GM12878 (cell line): ENCODE measurements around the gene EDC3. TPM values are rescaled to one million over a fixed set of nuclear protein-coding genes. Genes with fewer than 3 reads are reported as not detected.

Source experiments
- ATAC-seq: fragments of 200-7000 bp; cut with Tn5 transposase; 3 replicates; pipeline ENCODE4 v1.9.1; 2020; ENCODE audit warnings: mild to moderate bottlenecking, moderate library complexity
- BruUV-seq: library from RNA; stranded (reverse); fragments of 400-500 nt; replicated peaks from 2 replicates; lab custom pipeline; 2021; lab: Mats Ljungman, UMichigan
- CTCF ChIA-PET: fragments of 300-600 bp; sonication (Branson Sonifier 250); formaldehyde crosslinking; extraction: SDS; loops from one replicate; lab custom pipeline; 2021; ENCODE audit warnings: inconsistent platforms; lab: Yijun Ruan, JAX
- POLR2A ChIA-PET: fragments of 350-600 bp; formaldehyde crosslinking; extraction: SDS; loops from one replicate; lab custom pipeline; 2021; ENCODE audit warnings: inconsistent platforms; lab: Charles Lee
- RAD21 ChIA-PET: fragments of 300-600 bp; sonication (Branson Sonifier 250); formaldehyde crosslinking; loops from one replicate; lab custom pipeline; 2023; ENCODE audit warnings: antibody characterized with exemption; ENCODE audit not compliant: unreplicated experiment; lab: Charles Lee
- SMC1A ChIA-PET: fragments of 300-600 bp; sonication (Branson Sonifier 250); formaldehyde crosslinking; loops from one replicate; lab custom pipeline; 2023; ENCODE audit not compliant: unreplicated experiment, uncharacterized antibody; lab: Charles Lee
- DNase-seq: peaks from one replicate; pipeline ENCODE4 v3.0.0-alpha.2; 2011; ENCODE audit warnings: low read depth, low spot score
- FAIRE-seq: peaks from 3 replicates; lab custom pipeline; 2011; peaks lifted over from hg19 to GRCh38; lab: Jason Lieb, UNC
- H2AFZ ChIP-seq: 2 replicates; pipeline ENCODE4 v1.6.0; 2011; ENCODE audit warnings: low read depth, low read length, control low read depth; ENCODE audit not compliant: control insufficient read depth
- H3K27ac ChIP-seq: 2 replicates; pipeline ENCODE4 v1.5.1; 2011; ENCODE audit warnings: control low read depth; ENCODE audit not compliant: control insufficient read depth, insufficient read depth
- H3K27me3 ChIP-seq, 2 experiments: replicated peaks in 1 of 2; 2 replicates each; pipeline versions ENCODE4 v1.6.0 to v1.6.1; 2011; ENCODE audit warnings: low read length in 1 of 2; ENCODE audit not compliant: control insufficient read depth in 2 of 2, insufficient read depth in 2 of 2
- H3K36me3 ChIP-seq, 2 experiments: 2 replicates each; pipeline ENCODE4 v1.5.1; 2011; ENCODE audit warnings: low read length in 1 of 2; ENCODE audit not compliant: control insufficient read depth in 2 of 2, insufficient read depth in 2 of 2
- H3K4me1 ChIP-seq: 2 replicates; pipeline ENCODE4 v1.6.1; 2011; ENCODE audit warnings: mild to moderate bottlenecking, low read length, moderate library complexity, mixed read lengths; ENCODE audit not compliant: control insufficient read depth, insufficient read depth
- H3K4me2 ChIP-seq: 2 replicates; pipeline ENCODE4 v1.6.0; 2011; ENCODE audit warnings: control low read depth; ENCODE audit not compliant: control insufficient read depth, insufficient read depth
- H3K4me3 ChIP-seq: fragments of 200-600 bp; sonication (generic); 2 replicates; pipeline ENCODE4 v1.5.1; 2016
- H3K79me2 ChIP-seq: 2 replicates; pipeline ENCODE4 v1.6.0; 2011; ENCODE audit warnings: low read length; ENCODE audit not compliant: control insufficient read depth, insufficient read depth
- H3K9ac ChIP-seq: 2 replicates; pipeline ENCODE4 v1.8.0; 2011; ENCODE audit warnings: low read length, control low read depth, mixed read lengths; ENCODE audit not compliant: control insufficient read depth, insufficient read depth
- H3K9me3 ChIP-seq: replicated peaks from 3 replicates; pipeline ENCODE4 v1.5.1; 2011; ENCODE audit warnings: mild to moderate bottlenecking, low read length; ENCODE audit not compliant: control insufficient read depth, insufficient read depth
- H4K20me1 ChIP-seq: 2 replicates; pipeline ENCODE4 v1.6.0; 2011; ENCODE audit not compliant: control insufficient read depth, insufficient read depth
- CBX3 ChIP-seq: fragments of 200-600 bp; sonication (generic); IDR thresholded peaks from 2 replicates; pipeline ENCODE4 v1.6.1; 2016; ENCODE audit warnings: low read depth, borderline replicate concordance
- FOXK2 ChIP-seq: fragments of 450-650 bp; IDR thresholded peaks from 2 replicates; pipeline ENCODE4 v1.6.1; 2017; ENCODE audit warnings: mild to moderate bottlenecking, moderate library complexity
- IRF4 ChIP-seq: IDR thresholded peaks from 2 replicates; pipeline ENCODE4 v1.6.1; 2011; ENCODE audit warnings: low read depth, low read length
- JUND ChIP-seq: IDR thresholded peaks from 2 replicates; pipeline ENCODE4 v1.6.1; 2012; ENCODE audit warnings: low read depth, mild to moderate bottlenecking, low read length, improper control_type of control experiment, moderate library complexity
- MYC ChIP-seq: IDR thresholded peaks from 2 replicates; pipeline ENCODE4 v1.6.1; 2011; ENCODE audit warnings: mild to moderate bottlenecking, low read length, moderate library complexity, inconsistent platforms; ENCODE audit not compliant: insufficient read depth, insufficient replicate concordance, insufficient read length, severe bottlenecking
- RELA ChIP-seq: fragments of 450-650 bp; IDR thresholded peaks from 2 replicates; pipeline ENCODE4 v1.8.0; 2014; ENCODE audit warnings: borderline replicate concordance; ENCODE audit not compliant: partially characterized antibody
- WGBS: methylation state at CpG from one replicate; pipeline ENCODE4 v1.1.6; 2016; ENCODE audit warnings: low lambda C conversion rate; ENCODE audit not compliant: insufficient replicate concordance, insufficient coverage; ENCODE audit errors: missing lambda C conversion rate; 5-methylcytosine and 5-hydroxymethylcytosine counted together
- in situ Hi-C: fragments of 300-500 bp; cut with MboI; formaldehyde crosslinking; loops from 9 replicates; pipeline ENCODE4 v1.14.3; 2018; ENCODE audit warnings: mixed read lengths
- intact Hi-C: fragments of 100-400 bp; cut with micrococcal nuclease; formaldehyde crosslinking; loops from one replicate; pipeline ENCODE4 v1.14.2; 2022; ENCODE audit not compliant: unreplicated experiment
- polyA plus RNA-seq, 11 experiments: library from polyadenylated mRNA; depleted of rRNA in 4 of 11; unstranded in 6 of 11; stranded (reverse) in 5 of 11; fragments of >200 nt; fragmentation: Nextera tagmentation in 4 of 11; fragmentation: Illumina TruSeq in 1 of 11; extraction: Ambion mirVana in 4 of 11; extraction: Trizol in 1 of 11; gene quantifications; 1 replicate in 1 of 11; 2 replicates in 10 of 11; pipeline versions ENCODE4 v1.2.1 to v1.2.3, GENCODE V29; 2011 to 2016; ENCODE audit warnings: inconsistent platforms in 2 of 11, missing spikeins in 2 of 11, low read depth in 1 of 11
- total RNA-seq, 4 experiments: library from RNA; depleted of rRNA in 3 of 4; stranded (reverse); fragments of >200 nt in 3 of 4; fragmentation: Illumina TruSeq in 1 of 4; extraction: Trizol in 1 of 4; gene quantifications; 2 replicates each; pipeline versions ENCODE4 v1.2.1 to v1.2.3, GENCODE V29; 2013 to 2021
- TF ChIP-seq, protein P1 (sequence below): fragments of 450-650 bp; IDR thresholded peaks from 2 replicates; pipeline ENCODE4 v1.6.1; 2017; ENCODE audit warnings: antibody characterized with exemption, mild to moderate bottlenecking, moderate library complexity
- TF ChIP-seq, protein P2 (sequence below): IDR thresholded peaks from 2 replicates; pipeline ENCODE4 v1.6.1; 2011; ENCODE audit warnings: low read depth, low read length, improper control_type of control experiment, borderline replicate concordance
- TF ChIP-seq, protein P3 (sequence below): fragments of 450-650 bp; IDR thresholded peaks from 2 replicates; pipeline ENCODE4 v1.6.1; 2017; ENCODE audit warnings: low read depth, mild to moderate bottlenecking, moderate library complexity
- TF ChIP-seq, protein P4 (sequence below): fragments of 450-650 bp; IDR thresholded peaks from 2 replicates; pipeline ENCODE4 v1.6.1; 2016; ENCODE audit warnings: mild to moderate bottlenecking
- TF ChIP-seq, protein P5 (sequence below): fragments of 450-650 bp; formaldehyde crosslinking; IDR thresholded peaks from 2 replicates; pipeline ENCODE4 v1.4.0; 2020; ENCODE audit warnings: mild to moderate bottlenecking, moderate library complexity

Gene EDC3
- total and polyA plus RNA-seq, 10 of the 15 experiments (the other 5 are each of a cell fraction or from before 2014, with no cell fraction given) = 11.8 to 48.4 (median 35.3) TPM

DNA sequence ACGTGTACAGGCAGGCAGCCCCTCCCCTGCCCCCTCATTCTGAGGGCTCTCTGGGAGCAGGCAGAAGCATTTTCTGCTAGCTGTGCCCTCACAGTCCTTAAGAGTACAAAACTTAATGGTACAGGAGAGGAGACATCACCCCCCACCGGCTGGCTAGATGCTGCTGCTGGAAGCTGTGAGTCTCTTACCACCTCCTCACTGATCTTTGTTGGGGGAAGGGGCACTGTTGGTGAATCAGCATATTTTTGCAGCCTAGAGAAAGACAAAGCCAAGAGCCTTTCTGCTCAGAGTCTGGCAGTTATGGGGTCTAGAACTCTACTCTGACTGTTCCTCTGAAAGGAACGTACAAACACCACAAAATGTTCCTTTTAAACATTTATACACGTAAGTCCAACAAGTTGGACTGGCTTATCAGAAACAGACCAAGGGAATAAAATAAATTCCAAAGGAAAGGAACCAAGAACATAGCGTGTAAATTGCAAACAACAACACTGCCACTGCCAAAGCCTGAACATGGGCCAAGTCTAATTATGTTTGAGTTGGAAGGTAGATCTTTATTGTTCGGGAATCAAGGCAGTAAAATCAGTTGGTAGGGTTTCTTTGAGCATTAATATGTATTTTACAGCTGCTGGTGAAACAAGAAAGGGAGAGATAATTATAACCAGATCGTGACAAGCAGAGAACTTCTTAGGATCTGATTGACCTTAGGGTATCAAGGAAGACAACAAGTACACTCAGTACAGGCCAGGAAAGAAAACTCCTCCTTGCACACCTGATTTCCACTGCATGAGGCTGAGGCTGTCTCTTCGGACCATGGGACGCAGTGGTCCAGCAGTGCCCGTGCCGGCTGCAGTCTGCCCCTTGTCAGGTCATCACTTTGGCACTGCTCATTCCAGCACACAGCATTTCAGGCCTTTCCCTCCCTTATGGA, 52.8 kb downstream of the EDC3 start:
- H3K36me3 ChIP-seq = peaks cover 4 to 24% of the 10 kb centered on the region in 2 experiments
- ATAC-seq (no peak), FAIRE-seq (no peak), DNase-seq (no peak)
- WGBS = 94% methylated on average over 11 of the region's 11 CpGs
- no peak overlapping the region for H3K9ac ChIP-seq
- H3K79me2 ChIP-seq = no peaks in the 10 kb centered on the region
- in situ Hi-C loops = no loop called here
- no peaks in the 10 kb centered on the region for H3K4me1 ChIP-seq
- H3K9me3 ChIP-seq = no peaks in the 10 kb centered on the region
- SMC1A ChIA-PET = interaction anchor here (2.0 kb wide), 1 partner anchor 11 kb away, joined by 6 read pairs; no protein-coding TSS in a partner anchor
- H2AFZ ChIP-seq = no peak overlapping the region
- H3K27me3 ChIP-seq = no peaks in the 10 kb centered on the region
- BruUV-seq = no TSS peak
- intact Hi-C loops = no loop called here
- H3K4me2 ChIP-seq = no peak overlapping the region
- POLR2A ChIA-PET = interaction anchor here (0.6 kb wide), 1 partner anchor 9 kb away, joined by 3 read pairs; no protein-coding TSS in a partner anchor
- no peak overlapping the region for H3K4me3 ChIP-seq
- CTCF ChIA-PET = interaction anchor here (4.8 to 18.9 kb wide), 2 partner anchors 10 to 125 kb away, joined by 28 to 380 read pairs; no protein-coding TSS in a partner anchor
- RAD21 ChIA-PET = no interaction called here
- H3K27ac ChIP-seq = no peak overlapping the region
- H4K20me1 ChIP-seq = no peaks in the 10 kb centered on the region; the same call in 1 of the 2 replicates
- TF ChIP-seq CBX3 (no peak), JUND (no peak), MYC (no peak), RELA (no peak), IRF4 (no peak), FOXK2 (no peak)
- TF ChIP-seq, protein P1, sequence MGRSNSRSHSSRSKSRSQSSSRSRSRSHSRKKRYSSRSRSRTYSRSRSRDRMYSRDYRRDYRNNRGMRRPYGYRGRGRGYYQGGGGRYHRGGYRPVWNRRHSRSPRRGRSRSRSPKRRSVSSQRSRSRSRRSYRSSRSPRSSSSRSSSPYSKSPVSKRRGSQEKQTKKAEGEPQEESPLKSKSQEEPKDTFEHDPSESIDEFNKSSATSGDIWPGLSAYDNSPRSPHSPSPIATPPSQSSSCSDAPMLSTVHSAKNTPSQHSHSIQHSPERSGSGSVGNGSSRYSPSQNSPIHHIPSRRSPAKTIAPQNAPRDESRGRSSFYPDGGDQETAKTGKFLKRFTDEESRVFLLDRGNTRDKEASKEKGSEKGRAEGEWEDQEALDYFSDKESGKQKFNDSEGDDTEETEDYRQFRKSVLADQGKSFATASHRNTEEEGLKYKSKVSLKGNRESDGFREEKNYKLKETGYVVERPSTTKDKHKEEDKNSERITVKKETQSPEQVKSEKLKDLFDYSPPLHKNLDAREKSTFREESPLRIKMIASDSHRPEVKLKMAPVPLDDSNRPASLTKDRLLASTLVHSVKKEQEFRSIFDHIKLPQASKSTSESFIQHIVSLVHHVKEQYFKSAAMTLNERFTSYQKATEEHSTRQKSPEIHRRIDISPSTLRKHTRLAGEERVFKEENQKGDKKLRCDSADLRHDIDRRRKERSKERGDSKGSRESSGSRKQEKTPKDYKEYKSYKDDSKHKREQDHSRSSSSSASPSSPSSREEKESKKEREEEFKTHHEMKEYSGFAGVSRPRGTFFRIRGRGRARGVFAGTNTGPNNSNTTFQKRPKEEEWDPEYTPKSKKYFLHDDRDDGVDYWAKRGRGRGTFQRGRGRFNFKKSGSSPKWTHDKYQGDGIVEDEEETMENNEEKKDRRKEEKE = no peak
- TF ChIP-seq, protein P2, sequence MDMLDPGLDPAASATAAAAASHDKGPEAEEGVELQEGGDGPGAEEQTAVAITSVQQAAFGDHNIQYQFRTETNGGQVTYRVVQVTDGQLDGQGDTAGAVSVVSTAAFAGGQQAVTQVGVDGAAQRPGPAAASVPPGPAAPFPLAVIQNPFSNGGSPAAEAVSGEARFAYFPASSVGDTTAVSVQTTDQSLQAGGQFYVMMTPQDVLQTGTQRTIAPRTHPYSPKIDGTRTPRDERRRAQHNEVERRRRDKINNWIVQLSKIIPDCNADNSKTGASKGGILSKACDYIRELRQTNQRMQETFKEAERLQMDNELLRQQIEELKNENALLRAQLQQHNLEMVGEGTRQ = no peak
- TF ChIP-seq, protein P3, sequence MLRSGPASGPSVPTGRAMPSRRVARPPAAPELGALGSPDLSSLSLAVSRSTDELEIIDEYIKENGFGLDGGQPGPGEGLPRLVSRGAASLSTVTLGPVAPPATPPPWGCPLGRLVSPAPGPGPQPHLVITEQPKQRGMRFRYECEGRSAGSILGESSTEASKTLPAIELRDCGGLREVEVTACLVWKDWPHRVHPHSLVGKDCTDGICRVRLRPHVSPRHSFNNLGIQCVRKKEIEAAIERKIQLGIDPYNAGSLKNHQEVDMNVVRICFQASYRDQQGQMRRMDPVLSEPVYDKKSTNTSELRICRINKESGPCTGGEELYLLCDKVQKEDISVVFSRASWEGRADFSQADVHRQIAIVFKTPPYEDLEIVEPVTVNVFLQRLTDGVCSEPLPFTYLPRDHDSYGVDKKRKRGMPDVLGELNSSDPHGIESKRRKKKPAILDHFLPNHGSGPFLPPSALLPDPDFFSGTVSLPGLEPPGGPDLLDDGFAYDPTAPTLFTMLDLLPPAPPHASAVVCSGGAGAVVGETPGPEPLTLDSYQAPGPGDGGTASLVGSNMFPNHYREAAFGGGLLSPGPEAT = no peak
- TF ChIP-seq, protein P4, sequence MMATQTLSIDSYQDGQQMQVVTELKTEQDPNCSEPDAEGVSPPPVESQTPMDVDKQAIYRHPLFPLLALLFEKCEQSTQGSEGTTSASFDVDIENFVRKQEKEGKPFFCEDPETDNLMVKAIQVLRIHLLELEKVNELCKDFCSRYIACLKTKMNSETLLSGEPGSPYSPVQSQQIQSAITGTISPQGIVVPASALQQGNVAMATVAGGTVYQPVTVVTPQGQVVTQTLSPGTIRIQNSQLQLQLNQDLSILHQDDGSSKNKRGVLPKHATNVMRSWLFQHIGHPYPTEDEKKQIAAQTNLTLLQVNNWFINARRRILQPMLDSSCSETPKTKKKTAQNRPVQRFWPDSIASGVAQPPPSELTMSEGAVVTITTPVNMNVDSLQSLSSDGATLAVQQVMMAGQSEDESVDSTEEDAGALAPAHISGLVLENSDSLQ = no peak
- TF ChIP-seq, protein P5, sequence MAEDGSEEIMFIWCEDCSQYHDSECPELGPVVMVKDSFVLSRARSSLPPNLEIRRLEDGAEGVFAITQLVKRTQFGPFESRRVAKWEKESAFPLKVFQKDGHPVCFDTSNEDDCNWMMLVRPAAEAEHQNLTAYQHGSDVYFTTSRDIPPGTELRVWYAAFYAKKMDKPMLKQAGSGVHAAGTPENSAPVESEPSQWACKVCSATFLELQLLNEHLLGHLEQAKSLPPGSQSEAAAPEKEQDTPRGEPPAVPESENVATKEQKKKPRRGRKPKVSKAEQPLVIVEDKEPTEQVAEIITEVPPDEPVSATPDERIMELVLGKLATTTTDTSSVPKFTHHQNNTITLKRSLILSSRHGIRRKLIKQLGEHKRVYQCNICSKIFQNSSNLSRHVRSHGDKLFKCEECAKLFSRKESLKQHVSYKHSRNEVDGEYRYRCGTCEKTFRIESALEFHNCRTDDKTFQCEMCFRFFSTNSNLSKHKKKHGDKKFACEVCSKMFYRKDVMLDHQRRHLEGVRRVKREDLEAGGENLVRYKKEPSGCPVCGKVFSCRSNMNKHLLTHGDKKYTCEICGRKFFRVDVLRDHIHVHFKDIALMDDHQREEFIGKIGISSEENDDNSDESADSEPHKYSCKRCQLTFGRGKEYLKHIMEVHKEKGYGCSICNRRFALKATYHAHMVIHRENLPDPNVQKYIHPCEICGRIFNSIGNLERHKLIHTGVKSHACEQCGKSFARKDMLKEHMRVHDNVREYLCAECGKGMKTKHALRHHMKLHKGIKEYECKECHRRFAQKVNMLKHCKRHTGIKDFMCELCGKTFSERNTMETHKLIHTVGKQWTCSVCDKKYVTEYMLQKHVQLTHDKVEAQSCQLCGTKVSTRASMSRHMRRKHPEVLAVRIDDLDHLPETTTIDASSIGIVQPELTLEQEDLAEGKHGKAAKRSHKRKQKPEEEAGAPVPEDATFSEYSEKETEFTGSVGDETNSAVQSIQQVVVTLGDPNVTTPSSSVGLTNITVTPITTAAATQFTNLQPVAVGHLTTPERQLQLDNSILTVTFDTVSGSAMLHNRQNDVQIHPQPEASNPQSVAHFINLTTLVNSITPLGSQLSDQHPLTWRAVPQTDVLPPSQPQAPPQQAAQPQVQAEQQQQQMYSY (CRISPR knock-in tag) = no peak
